ENCODE results near the gene GAP43.

The GAP43 gene

GRCh38 chr3:115581362-115582135 is 41.8 kb upstream of the GAP43 start:
- H3K27me3 ChIP-seq: no peaks in the 10 kb centered on the region
- intact Hi-C loops (cut with DNase I; ENCODE audit: low total_unique reads): no loop called here
- H3K4me1 ChIP-seq: peaks cover 0 to 6% (median 2%) of the 10 kb centered on the region in 4 donors
- no peak for TF ChIP-seq CTCF (IDR thresholded peaks at IDR 0.05)
- no peaks in the 10 kb centered on the region for H3K36me3 ChIP-seq
- H3K9me3 ChIP-seq: no peaks in the 10 kb centered on the region
- no peak for DNase-seq
- no peak overlapping the region for H3K4me3 ChIP-seq
- no peak overlapping the region for H3K27ac ChIP-seq

GRCh38 chr3:115588201-115589115 is 34.9 kb upstream of the GAP43 start:
- TF ChIP-seq CTCF (IDR thresholded peaks at IDR 0.05): no peak
- intact Hi-C loops (cut with DNase I; ENCODE audit: low total_unique reads): no loop called here
- Histone ChIP-seq H3K36me3 (no peaks in the 10 kb centered on the region), H3K27me3 (no peaks in the 10 kb centered on the region), H3K9me3 (no peaks in the 10 kb centered on the region), H3K4me3 (no peak overlapping the region), H3K4me1 (no peaks in the 10 kb centered on the region), H3K27ac (no peak overlapping the region)
- no peak for DNase-seq

GRCh38 chr3:115590873-115591272 is 32.4 kb upstream of the GAP43 start:
- Histone ChIP-seq H3K4me1 (no peaks in the 10 kb centered on the region), H3K4me3 (no peak overlapping the region), H3K9me3 (peaks cover 0 to 9% (median 0%) of the 10 kb centered on the region in 3 donors), H3K27me3 (no peaks in the 10 kb centered on the region), H3K36me3 (no peaks in the 10 kb centered on the region), H3K27ac (no peak overlapping the region)
- no peak for DNase-seq
- TF ChIP-seq CTCF (IDR thresholded peaks at IDR 0.05): no peak
- intact Hi-C loops (cut with DNase I; ENCODE audit: low total_unique reads): no loop called here

GRCh38 chr3:115595611-115596275 is 27.6 kb upstream of the GAP43 start:
- TF ChIP-seq CTCF (IDR thresholded peaks at IDR 0.05): no peak
- intact Hi-C loops (cut with DNase I; ENCODE audit: low total_unique reads): no loop called here
- H3K27ac ChIP-seq: no peak overlapping the region
- DNase-seq: no peak
- H3K4me1 ChIP-seq: no peaks in the 10 kb centered on the region
- H3K9me3 ChIP-seq: peaks cover 0 to 9% (median 0%) of the 10 kb centered on the region in 3 donors
- no peak overlapping the region for H3K4me3 ChIP-seq
- H3K27me3 ChIP-seq: no peaks in the 10 kb centered on the region
- no peaks in the 10 kb centered on the region for H3K36me3 ChIP-seq

- no peak overlapping the region for H3K4me3 ChIP-seq
- intact Hi-C loops (cut with DNase I; ENCODE audit: low total_unique reads): no loop called here
Observed at GRCh38 chr3:115598216-115598615, 25.1 kb upstream of the GAP43 start.

More at GRCh38 chr3:115598216-115598615, 25.1 kb upstream of the GAP43 start:
- H3K27me3 ChIP-seq: no peaks in the 10 kb centered on the region
- no peaks in the 10 kb centered on the region for H3K4me1 ChIP-seq
- no peaks in the 10 kb centered on the region for H3K36me3 ChIP-seq
- H3K27ac ChIP-seq: no peak overlapping the region
- no peak for DNase-seq
- H3K9me3 ChIP-seq: peaks cover 0 to 9% (median 0%) of the 10 kb centered on the region in 3 donors
- TF ChIP-seq CTCF (IDR thresholded peaks at IDR 0.05): no peak

Measured in tibial artery (tissue), 4 donors.